ENCODE measurements around the gene LAMB1. TPM values are rescaled to one million over a fixed set of nuclear protein-coding genes. Genes with fewer than 3 reads are reported as not detected.
A peak's percentile ranks its signal among the peaks of the same experiment; 100 is the strongest.
"Not testable (repeated sequence)": the region's sequence is repeated elsewhere in the genome, so short reads cannot be mapped to it uniquely, and the experiment has no call there.

Gene LAMB1
- total RNA-seq, 3 donors from 2014 or later, result 115 to 324 (median 300) TPM

- Histone ChIP-seq H3K27me3 (no peaks in the 10 kb centered on the region), H3K4me3 (peak overlapping the region; percentile 69 to 86 (median 80)), H3K9me3 (no peaks in the 10 kb centered on the region), H3K4me1 (no peaks in the 10 kb centered on the region), H3K36me3 (no peaks in the 10 kb centered on the region), H3K27ac (peak overlapping the region; percentile 95)
- TF ChIP-seq CTCF (IDR thresholded peaks at IDR 0.05) (no peak), POLR2AphosphoS5 (IDR thresholded peaks at IDR 0.05) (no peak), POLR2A (IDR thresholded peaks at IDR 0.05) (no peak)
- DNase-seq (ENCODE audit: low spot score in 2 of 2), result no peak
- intact Hi-C loops (cut with DNase I; ENCODE audit: low total_unique reads), result no loop called here
These were observed 111.2 kb downstream of the LAMB1 start for GRCh38 chr7:107891636-107892366.

- Histone ChIP-seq H3K9me3 (no peaks in the 10 kb centered on the region), H3K27ac (peak within 1 kb of the TSS; percentile 95), H3K27me3 (no peaks in the 10 kb centered on the region), H3K4me1 (no peaks in the 10 kb centered on the region), H3K36me3 (no peaks in the 10 kb centered on the region), H3K4me3 (peak within 1 kb of the TSS; percentile 69 to 86 (median 80))
- intact Hi-C loops (cut with DNase I; ENCODE audit: low total_unique reads), result no loop called here
- DNase-seq (ENCODE audit: low spot score in 2 of 2), result peak; percentile 91 to 93
- TF ChIP-seq CTCF (IDR thresholded peaks at IDR 0.05), result no peak
- TF ChIP-seq POLR2AphosphoS5 (IDR thresholded peaks at IDR 0.05), result peak; percentile 90 to 96 (median 92)
- peak; percentile 89 for TF ChIP-seq POLR2A (IDR thresholded peaks at IDR 0.05)
These were observed 111.9 kb downstream of the LAMB1 start, which contains the start of gene DLD for GRCh38 chr7:107890962-107891635. TSS of gene DLD (plus strand) at chr7:107891183. CDS start at chr7:107891251, 68 bp downstream.

- intact Hi-C loops (cut with DNase I; ENCODE audit: low total_unique reads), result no loop called here
- DNase-seq (ENCODE audit: low spot score in 2 of 2), result peak in 1 of 2 donors; percentile 31
- Histone ChIP-seq H3K36me3 (no peaks in the 10 kb centered on the region), H3K4me1 (no peaks in the 10 kb centered on the region), H3K27ac (peak overlapping the region; percentile 95), H3K27me3 (no peaks in the 10 kb centered on the region), H3K9me3 (no peaks in the 10 kb centered on the region), H3K4me3 (peak overlapping the region; percentile 69 to 86 (median 80))
- no peak for TF ChIP-seq POLR2AphosphoS5 (IDR thresholded peaks at IDR 0.05)
- TF ChIP-seq POLR2A (IDR thresholded peaks at IDR 0.05), result no peak
- no peak for TF ChIP-seq CTCF (IDR thresholded peaks at IDR 0.05)
These were observed 112.4 kb downstream of the LAMB1 start for GRCh38 chr7:107890493-107890961.

- no peaks in the 10 kb centered on the region for H3K36me3 ChIP-seq
- H3K4me3 ChIP-seq, result peak overlapping the region in 1 of 3 donors; percentile 80
- H3K4me1 ChIP-seq, result no peaks in the 10 kb centered on the region
- no peak for TF ChIP-seq POLR2AphosphoS5 (IDR thresholded peaks at IDR 0.05)
- no peak for TF ChIP-seq CTCF (IDR thresholded peaks at IDR 0.05)
- TF ChIP-seq POLR2A (IDR thresholded peaks at IDR 0.05), result no peak
- H3K9me3 ChIP-seq, result no peaks in the 10 kb centered on the region
- H3K27me3 ChIP-seq, result no peaks in the 10 kb centered on the region
- intact Hi-C loops (cut with DNase I; ENCODE audit: low total_unique reads), result no loop called here
- peak overlapping the region; percentile 95 for H3K27ac ChIP-seq
- no peak for DNase-seq (ENCODE audit: low spot score in 2 of 2)
These were observed 113.0 kb downstream of the LAMB1 start for GRCh38 chr7:107889992-107890391.

GRCh38 chr7:107887827-107888226, 115.1 kb downstream of the LAMB1 start:
- intact Hi-C loops (cut with DNase I; ENCODE audit: low total_unique reads); H3K4me1 ChIP-seq; DNase-seq (ENCODE audit: low spot score in 2 of 2); H3K27ac ChIP-seq; H3K36me3 ChIP-seq; H3K27me3 ChIP-seq; H3K4me3 ChIP-seq; H3K9me3 ChIP-seq: not testable (repeated sequence)

Data from breast epithelium (tissue), 4 donors.